ENCODE measurements around the gene STAB1.

DNA sequence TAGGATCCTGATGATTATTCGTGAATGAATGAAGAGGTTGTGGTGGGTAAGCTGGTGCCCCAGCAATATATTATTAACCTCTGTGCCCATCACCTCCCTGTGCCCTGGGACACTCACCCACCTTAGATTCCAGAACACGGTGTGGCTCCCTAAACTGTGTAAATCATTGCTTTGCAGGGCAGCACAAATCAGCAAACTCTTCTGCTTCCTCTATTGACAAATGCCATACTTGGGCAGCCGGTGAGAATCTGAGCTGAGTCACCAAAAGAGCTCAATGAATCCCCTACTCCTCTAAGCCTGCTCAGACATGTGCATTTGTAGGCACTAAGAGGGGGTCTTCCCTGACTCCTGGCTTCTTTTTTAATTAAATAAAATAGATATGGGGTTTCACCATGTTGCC, 57.0 kb downstream of the STAB1 start:
- TF ChIP-seq POLR2A (IDR thresholded peaks at IDR 0.05) = no peak
- TF ChIP-seq, protein P1, sequence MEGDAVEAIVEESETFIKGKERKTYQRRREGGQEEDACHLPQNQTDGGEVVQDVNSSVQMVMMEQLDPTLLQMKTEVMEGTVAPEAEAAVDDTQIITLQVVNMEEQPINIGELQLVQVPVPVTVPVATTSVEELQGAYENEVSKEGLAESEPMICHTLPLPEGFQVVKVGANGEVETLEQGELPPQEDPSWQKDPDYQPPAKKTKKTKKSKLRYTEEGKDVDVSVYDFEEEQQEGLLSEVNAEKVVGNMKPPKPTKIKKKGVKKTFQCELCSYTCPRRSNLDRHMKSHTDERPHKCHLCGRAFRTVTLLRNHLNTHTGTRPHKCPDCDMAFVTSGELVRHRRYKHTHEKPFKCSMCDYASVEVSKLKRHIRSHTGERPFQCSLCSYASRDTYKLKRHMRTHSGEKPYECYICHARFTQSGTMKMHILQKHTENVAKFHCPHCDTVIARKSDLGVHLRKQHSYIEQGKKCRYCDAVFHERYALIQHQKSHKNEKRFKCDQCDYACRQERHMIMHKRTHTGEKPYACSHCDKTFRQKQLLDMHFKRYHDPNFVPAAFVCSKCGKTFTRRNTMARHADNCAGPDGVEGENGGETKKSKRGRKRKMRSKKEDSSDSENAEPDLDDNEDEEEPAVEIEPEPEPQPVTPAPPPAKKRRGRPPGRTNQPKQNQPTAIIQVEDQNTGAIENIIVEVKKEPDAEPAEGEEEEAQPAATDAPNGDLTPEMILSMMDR (IDR thresholded peaks at IDR 0.05) = no peak
